H1 (cell line): ENCODE results near the gene L3MBTL4. TPM values are rescaled to one million over a fixed set of nuclear protein-coding genes. Genes with fewer than 3 reads are reported as not detected.

Experiments
- CTCF ChIA-PET: fragments of 300-600 bp; sonication (Branson Sonifier 250); formaldehyde crosslinking; loops from one replicate; lab custom pipeline; 2021; ENCODE audit not compliant: partially characterized antibody; lab: Charles Lee
- POLR2A ChIA-PET: fragments of 300-600 bp; sonication (Branson Sonifier 250); formaldehyde crosslinking; loops from one replicate; lab custom pipeline; 2021; ENCODE audit warnings: inconsistent platforms; ENCODE audit not compliant: partially characterized antibody; lab: Charles Lee
- DNase-seq, 2 experiments: peaks; one replicate each; pipeline versions ENCODE4 v3.0.0 to v3.0.0-alpha.2; 2010 to 2022; ENCODE audit warnings: low spot score in 2 of 2, low read depth in 1 of 2, mixed read lengths in 1 of 2
- FAIRE-seq: peaks from 2 replicates; lab custom pipeline; 2011; peaks lifted over from hg19 to GRCh38; lab: Jason Lieb, UNC
- H2AFZ ChIP-seq: 2 replicates; pipeline ENCODE4 v1.8.1; 2012; ENCODE audit warnings: low read length, inconsistent platforms
- H2AK5ac ChIP-seq: 2 replicates; pipeline ENCODE4 v1.6.1; 2013; ENCODE audit warnings: low read depth, low read length
- H2BK120ac ChIP-seq: replicated peaks from 2 replicates; pipeline ENCODE3; 2013; ENCODE audit warnings: low read depth, low read length, inconsistent platforms
- H2BK12ac ChIP-seq: 2 replicates; pipeline ENCODE4 v1.6.1; 2013; ENCODE audit warnings: low read depth, low read length
- H2BK15ac ChIP-seq: 2 replicates; pipeline ENCODE4 v1.6.1; 2013; ENCODE audit warnings: low read length
- H2BK20ac ChIP-seq: 2 replicates; pipeline ENCODE4 v1.6.1; 2013; ENCODE audit warnings: low read length
- H2BK5ac ChIP-seq: 2 replicates; pipeline ENCODE4 v1.6.1; 2013; ENCODE audit warnings: low read depth, low read length
- H3K14ac ChIP-seq: 2 replicates; pipeline ENCODE4 v1.6.1; 2013; ENCODE audit warnings: inconsistent platforms; ENCODE audit not compliant: insufficient read length
- H3K18ac ChIP-seq: 2 replicates; pipeline ENCODE4 v1.6.1; 2013; ENCODE audit warnings: low read length; ENCODE audit errors: extremely low read depth
- H3K23ac ChIP-seq: 2 replicates; pipeline ENCODE4 v1.6.1; 2013; ENCODE audit warnings: inconsistent platforms; ENCODE audit not compliant: insufficient read length
- H3K23me2 ChIP-seq: 2 replicates; pipeline ENCODE4 v1.6.1; 2013; ENCODE audit warnings: low read depth, low read length
- H3K27ac ChIP-seq: 2 replicates; pipeline ENCODE4 v1.6.1; 2011; ENCODE audit warnings: low read depth, low read length, inconsistent platforms
- H3K27me3 ChIP-seq, 4 experiments: replicated peaks in 1 of 4; 1 replicate in 1 of 4; 2 replicates in 3 of 4; pipeline versions ENCODE4 v1.6.1 to v1.8.1; 2011 to 2013; ENCODE audit warnings: low read length in 3 of 4, mild to moderate bottlenecking in 3 of 4, inconsistent platforms in 2 of 4, mixed read lengths in 2 of 4, moderate library complexity in 1 of 4; ENCODE audit not compliant: control insufficient read depth in 3 of 4, insufficient read depth in 3 of 4; ENCODE audit errors: extremely low read depth in 1 of 4
- H3K36me3 ChIP-seq, 4 experiments: 2 replicates each; pipeline versions ENCODE4 v1.6.1 to v1.8.1; 2011 to 2013; ENCODE audit warnings: mild to moderate bottlenecking in 4 of 4, low read length in 3 of 4, moderate library complexity in 2 of 4, control low read depth in 1 of 4, inconsistent platforms in 1 of 4; ENCODE audit not compliant: insufficient read depth in 4 of 4, control insufficient read depth in 2 of 4
- H3K4ac ChIP-seq: replicated peaks from 2 replicates; pipeline ENCODE3; 2013; ENCODE audit warnings: low read length, low read depth, mixed read lengths, inconsistent platforms; ENCODE audit not compliant: insufficient read length
- H3K4me1 ChIP-seq, 4 experiments: replicated peaks in 1 of 4; 1 replicate in 1 of 4; 2 replicates in 3 of 4; pipeline versions ENCODE4 v1.6.1 to v1.8.1; 2011 to 2013; ENCODE audit warnings: low read length in 3 of 4, inconsistent platforms in 2 of 4, mixed read lengths in 1 of 4; ENCODE audit not compliant: insufficient read depth in 4 of 4, control insufficient read depth in 3 of 4
- H3K4me2 ChIP-seq, 2 experiments: 2 replicates each; pipeline versions ENCODE4 v1.6.1 to v1.8.1; 2011 to 2013; ENCODE audit warnings: low read depth in 2 of 2, low read length in 2 of 2, control low read depth in 1 of 2, inconsistent platforms in 1 of 2, mild to moderate bottlenecking in 1 of 2; ENCODE audit not compliant: insufficient read depth in 1 of 2
- H3K4me3 ChIP-seq, 4 experiments: fragments of 200-600, 300-600 bp in 1 of 4; sonication (generic), shearing (Covaris generic), sonication (Bioruptor Twin) in 1 of 4; 2 replicates each; pipeline versions ENCODE4 v1.5.1 to v1.8.1; 2011 to 2016; ENCODE audit warnings: low read length in 4 of 4, low read depth in 3 of 4, control low read depth in 2 of 4, inconsistent platforms in 2 of 4, mild to moderate bottlenecking in 2 of 4, mixed read lengths in 1 of 4, moderate library complexity in 1 of 4; ENCODE audit not compliant: insufficient read depth in 2 of 4; ENCODE audit errors: extremely low read depth in 1 of 4
- H3K56ac ChIP-seq: replicated peaks from 2 replicates; pipeline ENCODE3; 2013; ENCODE audit warnings: low read depth, mild to moderate bottlenecking, mixed read lengths, low read length, inconsistent platforms; ENCODE audit not compliant: insufficient read length
- H3K79me1 ChIP-seq: 2 replicates; pipeline ENCODE4 v1.6.1; 2013; ENCODE audit warnings: low read depth, low read length, control low read depth
- H3K79me2 ChIP-seq, 2 experiments: 2 replicates each; pipeline versions ENCODE4 v1.6.1 to v1.8.1; 2012 to 2013; ENCODE audit warnings: low read length in 2 of 2, mild to moderate bottlenecking in 2 of 2, inconsistent platforms in 1 of 2; ENCODE audit not compliant: insufficient read depth in 2 of 2, control insufficient read depth in 1 of 2
- H3K9ac ChIP-seq, 4 experiments: replicated peaks in 1 of 4; 1 replicate in 1 of 4; 2 replicates in 3 of 4; pipeline versions ENCODE4 v1.6.1 to v1.8.1; 2011 to 2013; ENCODE audit warnings: low read depth in 3 of 4, low read length in 3 of 4, control low read depth in 2 of 4, mild to moderate bottlenecking in 2 of 4, moderate library complexity in 2 of 4, inconsistent platforms in 1 of 4; ENCODE audit errors: extremely low read depth in 1 of 4
- H3K9me3 ChIP-seq, 2 experiments: 2 replicates each; pipeline versions ENCODE4 v1.6.1 to v1.8.1; 2012 to 2013; ENCODE audit warnings: mild to moderate bottlenecking in 2 of 2, moderate library complexity in 2 of 2, control low read depth in 1 of 2, inconsistent platforms in 1 of 2, low read depth in 1 of 2, low read length in 1 of 2, mixed read lengths in 1 of 2; ENCODE audit not compliant: insufficient read depth in 2 of 2
- H4K20me1 ChIP-seq, 2 experiments: replicated peaks in 1 of 2; 2 replicates each; pipeline versions ENCODE3 to v1.8.1; 2011 to 2013; ENCODE audit warnings: inconsistent platforms in 2 of 2, low read length in 2 of 2, mild to moderate bottlenecking in 1 of 2; ENCODE audit not compliant: insufficient read depth in 2 of 2, control insufficient read depth in 1 of 2
- H4K5ac ChIP-seq: 2 replicates; pipeline ENCODE4 v1.6.1; 2013; ENCODE audit warnings: low read length, low read depth, mixed read lengths, inconsistent platforms; ENCODE audit not compliant: insufficient read length
- H4K8ac ChIP-seq: 2 replicates; pipeline ENCODE4 v1.8.0; 2013; ENCODE audit warnings: mild to moderate bottlenecking, moderate library complexity, low read length, inconsistent platforms; ENCODE audit not compliant: insufficient read depth; ENCODE audit errors: extremely low read depth
- H4K91ac ChIP-seq: replicated peaks from 2 replicates; pipeline ENCODE3; 2013; ENCODE audit warnings: low read length, mixed read lengths, inconsistent platforms; ENCODE audit not compliant: insufficient read length
- BRCA1 ChIP-seq: IDR thresholded peaks from 2 replicates; pipeline ENCODE4 v1.6.1; 2012; ENCODE audit warnings: low read depth, low read length, improper control_type of control experiment
- CBX8 ChIP-seq: fragments of 300-800, 300-1000 bp; sonication (generic); IDR thresholded peaks from 2 replicates; pipeline ENCODE4 v1.7.1; 2016; ENCODE audit warnings: low read depth, low read length, borderline replicate concordance
- polyA plus RNA-seq, 7 experiments: library from polyadenylated mRNA; depleted of rRNA in 3 of 7; stranded (reverse) in 5 of 7; unstranded in 2 of 7; fragments of >200 nt in 5 of 7; fragments of 200-250 nt in 2 of 7; gene quantifications; 1 replicate in 5 of 7; 2 replicates in 1 of 7; 4 replicates in 1 of 7; pipeline versions ENCODE4 v1.2.1 to v1.2.3, GENCODE V29; 2011 to 2013; ENCODE audit warnings: missing spikeins in 2 of 7, mixed read lengths in 2 of 7
- total RNA-seq: library from RNA; stranded (reverse); fragmentation: NEBNext Ultra II Directional; extraction: Animal tissue kit (Norgen Biotek cat#: 25700); gene quantifications from 2 replicates; pipeline ENCODE4 v1.2.1, GENCODE V29; 2021

The L3MBTL4 gene
- total and polyA plus RNA-seq, 2 of the 8 experiments (the other 6 are each of a cell fraction or from before 2014, with no cell fraction given), result 1.0 to 2.1 TPM

DNA sequence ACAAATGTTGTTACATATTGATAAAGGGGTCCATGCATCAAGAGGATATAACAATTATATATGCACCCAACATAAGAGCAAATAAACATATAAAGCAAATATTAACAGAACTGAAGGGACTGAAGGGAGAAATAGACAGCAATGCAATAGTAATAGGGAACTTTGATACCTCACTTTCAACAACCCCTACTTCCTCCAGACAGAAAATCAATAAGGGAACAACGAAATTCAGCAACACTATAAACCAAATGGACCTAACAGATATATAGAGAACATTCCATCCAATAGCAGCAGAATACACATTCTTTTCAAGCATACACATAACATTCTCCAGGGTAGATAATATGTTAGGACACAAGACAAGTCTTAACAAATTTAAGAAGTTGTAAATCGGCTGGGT is 71.7 kb downstream of the L3MBTL4 start (continued):
- TF ChIP-seq CBX8, result no peak

GRCh38 chr18:6341709-6342108 is 73.0 kb downstream of the L3MBTL4 start:
- Histone ChIP-seq H3K18ac (no peak overlapping the region), H4K20me1 (no peaks in the 10 kb centered on the region), H2BK20ac (no peak overlapping the region), H3K27me3 (no peaks in the 10 kb centered on the region), H3K4me1 (no peaks in the 10 kb centered on the region), H3K79me1 (no peaks in the 10 kb centered on the region), H3K56ac (no peak overlapping the region), H2BK15ac (no peak overlapping the region), H3K23ac (no peak overlapping the region), H3K14ac (no peak overlapping the region), H3K79me2 (no peaks in the 10 kb centered on the region), H4K8ac (no peak overlapping the region), H3K9me3 (peaks cover 0 to 5% of the 10 kb centered on the region in 2 experiments; a peak in 1 of 4 replicates), H2AK5ac (no peak overlapping the region), H3K9ac (no peak overlapping the region), H2BK12ac (no peak overlapping the region), H3K23me2 (no peaks in the 10 kb centered on the region), H3K4ac (no peak overlapping the region), H3K27ac (no peak overlapping the region), H4K91ac (no peak overlapping the region), H3K4me3 (no peak overlapping the region), H2AFZ (no peak overlapping the region), H2BK5ac (no peak overlapping the region), H4K5ac (no peak overlapping the region), H3K4me2 (no peak overlapping the region), H3K36me3 (no peaks in the 10 kb centered on the region), H2BK120ac (no peak overlapping the region)
- TF ChIP-seq BRCA1, result no peak
- CTCF ChIA-PET, result interaction anchor here (0.7 kb wide), 1 partner anchor 27 kb away, joined by 3 read pairs; no protein-coding TSS in a partner anchor
- POLR2A ChIA-PET, result no interaction called here
- peak; percentile 24 for FAIRE-seq
- no peak for DNase-seq
